Smooth muscle cell (in vitro differentiated cells): ENCODE results near the gene LRP4. TPM values are rescaled to one million over a fixed set of nuclear protein-coding genes. Genes with fewer than 3 reads are reported as not detected.
A peak's percentile ranks its signal among the peaks of the same experiment; 100 is the strongest.

Source experiments
- DNase-seq: peaks from one replicate; lab custom pipeline; 2025; ENCODE audit not compliant: unreplicated experiment; lab: John Stamatoyannopoulos, UW
- H2AFZ ChIP-seq: fragments of 200-600 bp; sonication (generic); 2 replicates; pipeline ENCODE4 v1.6.0; 2016; ENCODE audit warnings: antibody characterized with exemption, low read depth, mild to moderate bottlenecking
- H3F3A ChIP-seq: fragments of 200-600 bp; sonication (generic); 2 replicates; pipeline ENCODE4 v1.6.0; 2017; ENCODE audit warnings: antibody characterized with exemption, low read depth
- H3K27ac ChIP-seq: fragments of 200-600 bp; sonication (generic); 2 replicates; pipeline ENCODE4 v1.5.1; 2016; ENCODE audit warnings: low read depth, mild to moderate bottlenecking
- H3K27me3 ChIP-seq: fragments of 200-600 bp; sonication (generic); 2 replicates; pipeline ENCODE4 v1.6.1; 2016; ENCODE audit warnings: low read depth, mild to moderate bottlenecking
- H3K36me3 ChIP-seq: fragments of 200-600 bp; sonication (generic); 2 replicates; pipeline ENCODE4 v1.5.1; 2016; ENCODE audit warnings: low read depth
- H3K4me1 ChIP-seq: fragments of 200-600 bp; sonication (generic); 2 replicates; pipeline ENCODE4 v1.5.1; 2016; ENCODE audit warnings: low read depth
- H3K4me2 ChIP-seq: fragments of 200-600 bp; sonication (generic); 2 replicates; pipeline ENCODE4 v1.6.0; 2016; ENCODE audit warnings: mild to moderate bottlenecking
- H3K4me3 ChIP-seq: fragments of 200-600 bp; sonication (generic); 2 replicates; pipeline ENCODE4 v1.5.1; 2016; ENCODE audit warnings: mild to moderate bottlenecking
- H3K79me2 ChIP-seq: fragments of 200-600 bp; sonication (generic); 2 replicates; pipeline ENCODE4 v1.6.0; 2016; ENCODE audit warnings: low read depth, mild to moderate bottlenecking
- H3K9ac ChIP-seq: fragments of 200-600 bp; sonication (generic); 2 replicates; pipeline ENCODE4 v1.6.0; 2016; ENCODE audit warnings: low read depth
- H3K9me3 ChIP-seq: fragments of 200-600 bp; sonication (generic); replicated peaks from 2 replicates; pipeline ENCODE4 v1.5.1; 2016; ENCODE audit warnings: low read depth
- H4K20me1 ChIP-seq: fragments of 200-600 bp; sonication (generic); 2 replicates; pipeline ENCODE4 v1.6.0; 2016; ENCODE audit warnings: low read depth
- WGBS: methylation state at CpG from one replicate; pipeline ENCODE4 v1.1.7; 2016; ENCODE audit warnings: low lambda C conversion rate; 5-methylcytosine and 5-hydroxymethylcytosine counted together
- polyA plus RNA-seq: library from polyadenylated mRNA; unstranded; fragments of >200 nt; fragmentation: Nextera tagmentation; extraction: Ambion mirVana; gene quantifications from 2 replicates; pipeline ENCODE4 v1.2.1, GENCODE V29; 2016
- total RNA-seq: library from RNA; depleted of rRNA; stranded (reverse); fragments of >200 nt; gene quantifications from 2 replicates; pipeline ENCODE4 v1.2.3, GENCODE V29; 2014
- TF ChIP-seq, protein P1 (sequence below): fragments of 200-600 bp; sonication (generic); IDR thresholded peaks from 2 replicates; pipeline ENCODE4 v1.5.1; 2017; ENCODE audit warnings: borderline replicate concordance, mild to moderate bottlenecking, antibody characterized with exemption; ENCODE audit not compliant: insufficient read depth, poor library complexity, severe bottlenecking

Gene LRP4
- total and polyA plus RNA-seq, 2 experiments from 2014 or later: 10.4 to 13.6 TPM

DNA sequence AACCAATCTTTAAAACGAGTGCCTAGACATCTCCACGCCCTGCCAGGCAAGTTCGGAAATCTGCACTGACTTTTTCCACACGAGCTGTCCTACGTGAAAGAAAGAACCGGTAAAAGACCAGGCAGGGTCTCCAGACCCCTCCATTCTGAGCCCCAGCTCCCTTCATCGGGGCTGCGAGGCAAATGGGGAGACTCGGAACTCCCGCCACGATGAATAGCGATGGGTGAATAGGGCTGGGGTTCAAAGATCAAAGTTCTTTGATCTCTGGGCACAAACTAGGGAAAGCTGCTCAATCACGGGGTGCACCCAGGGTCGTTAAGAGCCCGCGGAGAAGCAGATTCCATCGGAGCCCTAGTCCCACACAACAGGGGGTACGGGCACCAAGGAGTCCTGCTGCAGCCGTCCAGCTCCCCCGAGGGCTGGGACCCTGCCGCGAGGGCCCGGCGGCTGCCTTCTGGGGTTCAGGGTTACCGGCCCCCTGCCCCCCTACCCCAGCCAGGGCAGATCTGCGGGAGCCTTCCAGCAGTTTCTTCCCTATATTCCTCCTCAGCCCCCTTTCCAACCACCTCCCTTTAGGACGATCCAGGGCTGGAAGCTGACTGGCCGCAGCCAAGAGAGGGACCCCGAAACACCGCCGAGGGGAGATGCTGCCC lies 1.1 kb downstream of the LRP4 start:
- 1% methylated on average over 31 of the region's 31 CpGs for WGBS
- TF ChIP-seq, protein P1, sequence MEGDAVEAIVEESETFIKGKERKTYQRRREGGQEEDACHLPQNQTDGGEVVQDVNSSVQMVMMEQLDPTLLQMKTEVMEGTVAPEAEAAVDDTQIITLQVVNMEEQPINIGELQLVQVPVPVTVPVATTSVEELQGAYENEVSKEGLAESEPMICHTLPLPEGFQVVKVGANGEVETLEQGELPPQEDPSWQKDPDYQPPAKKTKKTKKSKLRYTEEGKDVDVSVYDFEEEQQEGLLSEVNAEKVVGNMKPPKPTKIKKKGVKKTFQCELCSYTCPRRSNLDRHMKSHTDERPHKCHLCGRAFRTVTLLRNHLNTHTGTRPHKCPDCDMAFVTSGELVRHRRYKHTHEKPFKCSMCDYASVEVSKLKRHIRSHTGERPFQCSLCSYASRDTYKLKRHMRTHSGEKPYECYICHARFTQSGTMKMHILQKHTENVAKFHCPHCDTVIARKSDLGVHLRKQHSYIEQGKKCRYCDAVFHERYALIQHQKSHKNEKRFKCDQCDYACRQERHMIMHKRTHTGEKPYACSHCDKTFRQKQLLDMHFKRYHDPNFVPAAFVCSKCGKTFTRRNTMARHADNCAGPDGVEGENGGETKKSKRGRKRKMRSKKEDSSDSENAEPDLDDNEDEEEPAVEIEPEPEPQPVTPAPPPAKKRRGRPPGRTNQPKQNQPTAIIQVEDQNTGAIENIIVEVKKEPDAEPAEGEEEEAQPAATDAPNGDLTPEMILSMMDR: no peak

GRCh38 chr11:46916286-46917108 lies 1.9 kb downstream of the LRP4 start:
- H3K4me1 ChIP-seq: peaks cover 42% of the 10 kb centered on the region
- H3F3A ChIP-seq: peaks cover 26% of the 10 kb centered on the region
- peak overlapping the region; percentile 61 for H3K27ac ChIP-seq
- H4K20me1 ChIP-seq: no peaks in the 10 kb centered on the region
- peak overlapping the region; percentile 83 for H2AFZ ChIP-seq
- TF ChIP-seq, protein P1: peak; percentile 29
- no peaks in the 10 kb centered on the region for H3K36me3 ChIP-seq
- peak overlapping the region; percentile 74 for H3K4me3 ChIP-seq
- H3K9me3 ChIP-seq: no peaks in the 10 kb centered on the region
- H3K9ac ChIP-seq: peak overlapping the region; percentile 49
- H3K27me3 ChIP-seq: no peaks in the 10 kb centered on the region
- H3K4me2 ChIP-seq: peak overlapping the region; percentile 94
- peaks cover 19% of the 10 kb centered on the region for H3K79me2 ChIP-seq
- peak; percentile 34 for DNase-seq
- WGBS: 7% methylated on average over 24 of the region's 24 CpGs

More for the DNA sequence above, 1.1 kb downstream of the LRP4 start:
- H3K79me2 ChIP-seq: peaks cover 15% of the 10 kb centered on the region
- no peaks in the 10 kb centered on the region for H3K36me3 ChIP-seq
- peaks cover 41% of the 10 kb centered on the region for H3K4me1 ChIP-seq
- H3K27ac ChIP-seq: peak overlapping the region; percentile 61
- H3K27me3 ChIP-seq: no peaks in the 10 kb centered on the region
- H3K4me2 ChIP-seq: peak overlapping the region; percentile 94
- peaks cover 26% of the 10 kb centered on the region for H3F3A ChIP-seq
- H3K4me3 ChIP-seq: peak overlapping the region; percentile 74
- H2AFZ ChIP-seq: peak overlapping the region; percentile 83
- H4K20me1 ChIP-seq: no peaks in the 10 kb centered on the region
- DNase-seq: no peak
- no peaks in the 10 kb centered on the region for H3K9me3 ChIP-seq
- H3K9ac ChIP-seq: peak overlapping the region; percentile 49

- Histone ChIP-seq H3F3A (peaks cover 18% of the 10 kb centered on the region), H3K36me3 (no peaks in the 10 kb centered on the region), H3K4me3 (no peak overlapping the region), H3K9ac (no peak overlapping the region), H3K4me2 (peak overlapping the region; percentile 84), H3K9me3 (no peaks in the 10 kb centered on the region), H2AFZ (no peak overlapping the region), H3K79me2 (peaks cover 32% of the 10 kb centered on the region), H4K20me1 (no peaks in the 10 kb centered on the region), H3K4me1 (peaks cover 38% of the 10 kb centered on the region), H3K27ac (peak overlapping the region; percentile 70), H3K27me3 (no peaks in the 10 kb centered on the region)
- DNase-seq: no peak
- TF ChIP-seq, protein P1: no peak
- WGBS: 67% methylated on average over 7 of the region's 7 CpGs
Measured at GRCh38 chr11:46914910-46915309, 3.4 kb downstream of the LRP4 start.
